ENCODE results near the gene KMT2B. TPM values are rescaled to one million over a fixed set of nuclear protein-coding genes. Genes with fewer than 3 reads are reported as not detected.

Gene KMT2B
- total and polyA plus RNA-seq, 2 of the 8 experiments (the other 6 are each of a cell fraction or from before 2014, with no cell fraction given), result 26.7 to 38.6 TPM

DNA sequence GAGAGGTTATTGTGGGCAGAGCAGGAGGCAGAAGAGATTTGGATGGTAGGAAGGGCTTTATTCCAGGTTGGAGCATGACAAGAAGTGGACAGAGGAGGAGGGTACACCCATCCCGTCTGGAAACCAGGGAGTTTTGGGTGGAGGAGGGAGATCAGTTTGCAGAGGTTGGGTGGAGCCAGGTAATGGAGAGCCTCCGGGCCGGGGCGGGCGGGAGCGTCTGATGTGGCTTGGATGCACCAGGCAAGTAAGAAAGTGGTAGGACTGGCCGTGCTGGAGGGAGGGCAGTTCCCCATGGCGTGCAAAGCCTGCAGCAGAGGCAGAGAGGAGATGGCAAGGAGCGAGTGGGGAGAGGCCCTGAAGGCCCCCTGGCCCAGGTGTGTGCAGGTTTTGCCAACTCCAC lies 13.6 kb downstream of the KMT2B start (continued):
- TF ChIP-seq CHD7 (IDR thresholded peaks at IDR 0.05; ENCODE audit: insufficient replicate concordance, low read length) (no peak), PHF8 (conservative IDR thresholded peaks at IDR 0.05; ENCODE audit: low read depth, low read length) (no peak), BACH1 (IDR thresholded peaks at IDR 0.05; ENCODE audit: low read length) (no peak), TAF7 (optimal IDR thresholded peaks at IDR 0.05; ENCODE audit: borderline replicate concordance, low read depth, low read length) (no peak), YY1 (IDR thresholded peaks at IDR 0.05; ENCODE audit: low read depth, low read length) (no peak)

All from H1 (cell line).